Vagina (tissue), 2 donors: ENCODE measurements around the gene ETS2.

Source experiments
- CTCF ChIP-seq, 3 experiments: fragments of 450-650 bp in 2 of 3; fragments of 200-600 bp in 1 of 3; sonication (generic) in 1 of 3; IDR thresholded peaks; one replicate each; pipeline ENCODE4 v1.5.1; 2017 to 2019; ENCODE audit warnings: antibody characterized with exemption in 3 of 3, mild to moderate bottlenecking in 2 of 3, moderate library complexity in 2 of 3
- POLR2AphosphoS5 ChIP-seq, 2 donors: sonication (generic); formaldehyde crosslinking; IDR thresholded peaks; one replicate each; pipeline ENCODE4 v1.9.0; 2017; ENCODE audit warnings: antibody characterized with exemption in 2 of 2, mild to moderate bottlenecking in 2 of 2, low read depth in 1 of 2; ENCODE audit not compliant: insufficient read depth in 1 of 2

DNA sequence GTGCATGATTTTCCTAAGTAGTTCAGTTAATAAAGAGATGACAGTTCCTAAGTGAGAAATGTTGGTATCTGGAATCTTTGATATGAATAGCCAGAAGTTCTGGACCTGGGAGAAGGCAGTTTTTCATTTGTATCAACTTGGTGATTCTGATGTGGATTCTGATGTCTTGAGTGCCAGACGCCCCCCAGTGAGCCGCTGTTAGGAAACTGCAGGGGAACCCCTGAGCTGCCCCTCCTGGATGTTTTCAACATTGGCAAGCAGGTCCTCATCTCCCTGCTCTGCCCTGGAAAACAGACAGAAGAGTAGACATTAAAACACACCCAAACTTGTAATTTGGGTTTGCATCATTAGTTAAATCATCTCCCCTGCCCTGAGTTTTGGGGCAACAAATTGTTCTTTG is 7.4 kb downstream of the ETS2 start:
- no peak for TF ChIP-seq CTCF (IDR thresholded peaks at IDR 0.05)
- TF ChIP-seq POLR2AphosphoS5 (IDR thresholded peaks at IDR 0.05; ENCODE audit: insufficient read depth in 1 of 2, low read depth in 1 of 2) = no peak
